K562 (cell line): ENCODE data around the gene ZNF48. TPM values are rescaled to one million over a fixed set of nuclear protein-coding genes. Genes with fewer than 3 reads are reported as not detected.
A peak's percentile ranks its signal among the peaks of the same experiment; 100 is the strongest.

ENCODE experiments used
- ATAC-seq: fragments of 200-7000 bp; cut with Tn5 transposase; 3 replicates; pipeline ENCODE4 v1.9.1; 2020; ENCODE audit warnings: moderate library complexity
- BruUV-seq: library from RNA; stranded (reverse); fragments of 400-500 nt; replicated peaks from 2 replicates; lab custom pipeline; 2021; lab: Mats Ljungman, UMichigan
- CTCF ChIA-PET: fragments of 300-600 bp; formaldehyde crosslinking; extraction: SDS; loops from one replicate; lab custom pipeline; 2021; ENCODE audit warnings: low intra/inter-chr PET ratio; lab: Yijun Ruan, JAX
- POLR2A ChIA-PET: fragments of 300-600, 350-650 bp; sonication (Branson Sonifier 250); formaldehyde crosslinking; extraction: SDS; loops from one replicate; lab custom pipeline; 2021; ENCODE audit warnings: antibody characterized with exemption, inconsistent platforms; lab: Yijun Ruan, JAX
- DNase-seq, 4 experiments: peaks; one replicate each; pipeline versions ENCODE4 v3.0.0 to v3.0.0-alpha.2; 2011 to 2018; ENCODE audit warnings: low spot score in 3 of 4, mixed read lengths in 3 of 4; ENCODE audit errors: extremely low read depth in 1 of 4
- FAIRE-seq: peaks from 2 replicates; lab custom pipeline; 2011; peaks lifted over from hg19 to GRCh38; lab: Jason Lieb, UNC
- H2AFZ ChIP-seq: 2 replicates; pipeline ENCODE4 v1.6.0; 2011; ENCODE audit warnings: low read depth, low read length, control low read depth, inconsistent platforms
- H3K27ac ChIP-seq: fragments of 200-600 bp; 3 replicates; pipeline ENCODE4 v1.8.0; 2011; ENCODE audit warnings: low read depth, mild to moderate bottlenecking, control low read depth, inconsistent platforms, low read length, moderate library complexity, mixed read lengths; ENCODE audit errors: extremely low read depth
- H3K27me3 ChIP-seq, 2 experiments: fragments of 300-600 bp in 1 of 2; 2 replicates in 1 of 2; 3 replicates in 1 of 2; pipeline versions ENCODE4 v1.6.0 to v1.8.0; 2011; ENCODE audit warnings: inconsistent platforms in 2 of 2, low read length in 2 of 2, mild to moderate bottlenecking in 1 of 2, mixed read lengths in 1 of 2, moderate library complexity in 1 of 2; ENCODE audit not compliant: control insufficient read depth in 2 of 2, insufficient read depth in 2 of 2
- H3K36me3 ChIP-seq: fragments of 300-600 bp; 3 replicates; pipeline ENCODE4 v1.8.0; 2011; ENCODE audit warnings: mild to moderate bottlenecking, low read length, inconsistent platforms; ENCODE audit not compliant: control insufficient read depth, insufficient read depth
- H3K4me1 ChIP-seq, 2 experiments: fragments of 200-600 bp in 1 of 2; replicated peaks in 1 of 2; 2 replicates in 1 of 2; 3 replicates in 1 of 2; pipeline versions ENCODE4 v1.5.1 to v1.8.0; 2011; ENCODE audit warnings: inconsistent platforms in 2 of 2, low read length in 2 of 2, mild to moderate bottlenecking in 1 of 2, mixed read lengths in 1 of 2, moderate library complexity in 1 of 2; ENCODE audit not compliant: control insufficient read depth in 2 of 2, insufficient read depth in 2 of 2
- H3K4me2 ChIP-seq: 2 replicates; pipeline ENCODE4 v1.6.1; 2011; ENCODE audit warnings: low read length, control low read depth, inconsistent platforms, mixed read lengths; ENCODE audit not compliant: insufficient read depth
- H3K4me3 ChIP-seq: fragments of 200-600 bp; sonication (generic), shearing (Covaris generic); 2 replicates; pipeline ENCODE4 v1.5.1; 2016; ENCODE audit warnings: control low read depth, inconsistent platforms
- H3K79me2 ChIP-seq: fragments of 200-600 bp; 3 replicates; pipeline ENCODE4 v1.8.0; 2011; ENCODE audit warnings: low read length, inconsistent platforms; ENCODE audit not compliant: control insufficient read depth, insufficient read depth
- H3K9ac ChIP-seq, 2 experiments: 2 replicates each; pipeline versions ENCODE4 v1.6.0 to v1.6.1; 2011; ENCODE audit warnings: low read depth in 2 of 2, low read length in 2 of 2, control low read depth in 1 of 2, inconsistent platforms in 1 of 2, mild to moderate bottlenecking in 1 of 2, mixed read lengths in 1 of 2; ENCODE audit not compliant: insufficient read depth in 1 of 2
- H3K9me1 ChIP-seq: one replicate; pipeline ENCODE4 v1.6.0; 2011; ENCODE audit warnings: inconsistent platforms, mild to moderate bottlenecking, low read length, moderate library complexity; ENCODE audit not compliant: control insufficient read depth, insufficient read depth
- H3K9me3 ChIP-seq: replicated peaks from 2 replicates; pipeline ENCODE4 v1.5.1; 2011; ENCODE audit warnings: low read depth, low read length, inconsistent platforms; ENCODE audit not compliant: control insufficient read depth, insufficient read depth
- H4K20me1 ChIP-seq: replicated peaks from 2 replicates; pipeline ENCODE4 v1.6.1; 2011; ENCODE audit warnings: low read length, inconsistent platforms, mixed read lengths; ENCODE audit not compliant: control insufficient read depth, insufficient read depth
- CBX1 ChIP-seq: sonication (generic); IDR thresholded peaks from 2 replicates; pipeline ENCODE4 v1.6.1; 2016; ENCODE audit warnings: antibody characterized with exemption, low read depth, mild to moderate bottlenecking
- CREM ChIP-seq: IDR thresholded peaks from 2 replicates; pipeline ENCODE4 v1.6.1; 2014; ENCODE audit warnings: antibody characterized with exemption, low read depth
- EGR1 ChIP-seq: fragments of 450-650 bp; conservative IDR thresholded peaks from 2 replicates; pipeline ENCODE4 v1.6.1; 2017; ENCODE audit warnings: mild to moderate bottlenecking
- ETV5 ChIP-seq: sonication (generic); formaldehyde crosslinking; IDR thresholded peaks from 2 replicates; pipeline ENCODE4 v1.4.0; 2020; ENCODE audit warnings: low read depth, mild to moderate bottlenecking, missing genetic modification reagents
- LEF1 ChIP-seq: fragments of 450-650 bp; IDR thresholded peaks from 2 replicates; pipeline ENCODE4 v1.6.1; 2016; ENCODE audit warnings: mild to moderate bottlenecking
- NFRKB ChIP-seq: fragments of 450-650 bp; IDR thresholded peaks from 2 replicates; pipeline ENCODE4 v1.6.1; 2016; ENCODE audit warnings: low read depth
- PRPF4 ChIP-seq: fragments of 200-400 bp; formaldehyde crosslinking; IDR thresholded peaks from one replicate; pipeline ENCODE4 v1.6.1; 2017; ENCODE audit warnings: low read length, low read depth, mild to moderate bottlenecking; ENCODE audit not compliant: insufficient read depth, poor library complexity, severe bottlenecking
- SMARCA4 ChIP-seq: fragments of 450-650 bp; IDR thresholded peaks from 2 replicates; pipeline ENCODE4 v1.6.1; 2016
- THAP7 ChIP-seq: fragments of 250-450 bp; sonication (Bioruptor Pico); IDR thresholded peaks from 2 replicates; pipeline ENCODE4 v1.5.0; 2021
- ZNF143 ChIP-seq: sonication (generic); formaldehyde crosslinking; IDR thresholded peaks from 2 replicates; pipeline ENCODE4 v1.9.0; 2022; ENCODE audit warnings: mild to moderate bottlenecking, missing genetic modification reagents
- WGBS: fragments of 100-300 bp; shearing (Covaris generic); methylation state at CpG from one replicate; pipeline ENCODE4 v1.1.6; 2016; ENCODE audit warnings: low coverage, mixed read lengths; ENCODE audit not compliant: insufficient coverage; ENCODE audit errors: missing lambda C conversion rate; 5-methylcytosine and 5-hydroxymethylcytosine counted together
- in situ Hi-C: fragments of 300-500 bp; cut with MboI; formaldehyde crosslinking; loops from 4 replicates; pipeline ENCODE4 v1.15.0; 2018; ENCODE audit warnings: inconsistent platforms, mixed read lengths
- intact Hi-C: fragments of 100-400 bp; cut with micrococcal nuclease; formaldehyde crosslinking; loops from 2 replicates; pipeline ENCODE4 v1.14.2; 2022
- polyA plus RNA-seq, 8 experiments: library from polyadenylated mRNA; depleted of rRNA in 4 of 8; stranded (reverse) in 5 of 8; unstranded in 3 of 8; fragments of >200 nt; fragmentation: Nextera tagmentation in 2 of 8; fragmentation: Illumina TruSeq in 1 of 8; extraction: Ambion mirVana in 2 of 8; extraction: Trizol in 1 of 8; gene quantifications; 2 replicates each; pipeline versions ENCODE4 v1.2.1 to v1.2.3, GENCODE V29; 2011 to 2014; ENCODE audit warnings: inconsistent platforms in 1 of 8, missing spikeins in 1 of 8
- total RNA-seq, 7 experiments: library from RNA; depleted of rRNA in 6 of 7; stranded (reverse); fragments of >200 nt in 6 of 7; fragmentation: Illumina TruSeq in 2 of 7; extraction: Trizol in 2 of 7; gene quantifications; 2 replicates each; pipeline versions ENCODE4 v1.2.1 to v1.2.3, GENCODE V29; 2011 to 2021; ENCODE audit warnings: low replicate concordance in 1 of 7
- TF ChIP-seq, protein P1 (sequence below): sonication (generic); formaldehyde crosslinking; IDR thresholded peaks from 2 replicates; pipeline ENCODE4 v1.8.0; 2022; ENCODE audit warnings: missing genetic modification reagents, mild to moderate bottlenecking, moderate library complexity, borderline replicate concordance

The ZNF48 gene
- total and polyA plus RNA-seq, 9 of the 15 experiments (the other 6 are each of a cell fraction or from before 2014, with no cell fraction given) = 0.38 to 11.6 (median 4.7) TPM

DNA sequence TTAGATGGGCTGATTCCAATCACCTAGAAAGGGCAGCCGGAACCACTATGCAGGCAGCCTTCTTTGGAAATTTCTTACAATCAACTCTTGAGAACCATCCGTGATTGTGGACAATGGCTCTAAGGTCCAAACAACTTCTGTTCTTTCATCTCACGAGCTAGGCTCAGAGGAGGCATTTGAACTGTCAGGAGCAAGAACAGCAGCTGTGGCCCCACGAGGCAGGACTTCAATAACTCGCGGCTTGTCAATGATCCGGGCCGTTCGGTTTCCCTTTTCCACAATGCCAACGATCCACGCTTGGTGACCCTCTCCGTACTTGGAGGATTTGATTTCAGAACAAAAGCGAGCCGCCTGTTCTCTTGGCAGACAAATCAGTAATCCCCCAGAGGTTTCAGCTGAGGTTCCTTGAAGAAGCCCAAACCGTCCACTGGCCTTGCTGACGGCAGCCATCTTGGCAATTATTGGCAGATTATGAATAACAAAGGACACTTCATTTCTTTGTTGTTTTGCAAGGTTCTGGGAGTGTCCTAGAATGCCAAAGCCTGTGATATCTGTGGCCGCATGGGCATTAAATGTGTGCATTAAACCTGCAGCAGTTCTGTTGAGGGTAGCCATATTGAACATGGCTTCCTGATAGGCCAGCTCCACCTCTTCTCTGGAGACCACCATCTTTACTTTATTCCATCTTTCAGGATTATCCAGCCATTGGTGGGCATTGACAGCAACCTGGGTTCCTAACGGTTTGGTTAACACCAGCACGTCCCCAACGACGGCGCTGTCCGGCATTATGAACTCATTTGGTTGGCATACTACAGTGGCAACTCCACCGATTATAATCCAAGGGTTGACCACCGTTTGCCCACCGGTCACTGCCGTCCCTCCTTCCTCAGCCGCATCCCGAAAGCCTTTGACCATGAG lies 49.3 kb downstream of the ZNF48 start (continued):
- TF ChIP-seq PRPF4 (no peak), EGR1 (no peak), NFRKB (peak; percentile 75), ZNF143 (CRISPR knock-in tag) (peak; percentile 9; the same call in 1 of the 2 replicates)
- TF ChIP-seq, protein P1, sequence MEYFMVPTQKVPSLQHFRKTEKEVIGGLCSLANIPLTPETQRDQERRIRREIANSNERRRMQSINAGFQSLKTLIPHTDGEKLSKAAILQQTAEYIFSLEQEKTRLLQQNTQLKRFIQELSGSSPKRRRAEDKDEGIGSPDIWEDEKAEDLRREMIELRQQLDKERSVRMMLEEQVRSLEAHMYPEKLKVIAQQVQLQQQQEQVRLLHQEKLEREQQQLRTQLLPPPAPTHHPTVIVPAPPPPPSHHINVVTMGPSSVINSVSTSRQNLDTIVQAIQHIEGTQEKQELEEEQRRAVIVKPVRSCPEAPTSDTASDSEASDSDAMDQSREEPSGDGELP (CRISPR knock-in tag) = peak; percentile 23; the same call in 1 of the 2 replicates

GRCh38 chr16:30445149-30445407 lies 49.9 kb downstream of the ZNF48 start:
- 0 out of 2 replicates have a peak, but pooled peaks cover 7% of the 10 kb centered on the region for H4K20me1 ChIP-seq
- no peaks in the 10 kb centered on the region for H3K9me1 ChIP-seq
- POLR2A ChIA-PET = interaction anchor here (0.5 to 2.7 kb wide), 14 partner anchors 9 to 215 kb away, joined by 3 to 16 read pairs (median 3); partner anchors contain the start of genes DCTPP1 and FBRS
- peak overlapping the region; percentile 96 for H3K27ac ChIP-seq
- H3K9me3 ChIP-seq = no peaks in the 10 kb centered on the region
- H3K27me3 ChIP-seq = no peaks in the 10 kb centered on the region
- H3K9ac ChIP-seq = peak overlapping the region; percentile 93 to 97
- peak; percentile 61 for FAIRE-seq
- H3K4me3 ChIP-seq = peak overlapping the region; percentile 82
- H3K36me3 ChIP-seq = peaks cover 23% of the 10 kb centered on the region
- DNase-seq = no peak
- peaks cover 33% of the 10 kb centered on the region for H3K79me2 ChIP-seq
- CTCF ChIA-PET = interaction anchor here (1.0 kb wide), 1 partner anchor 184 kb away, joined by 3 read pairs; no protein-coding TSS in a partner anchor
- intact Hi-C loops = loop anchor here (1.0 to 2.0 kb wide), 2 partner anchors 15 to 82 kb away; partner anchors contain the start of genes DCTPP1 and ZNF768
- in situ Hi-C loops = no loop called here
- WGBS = 0% methylated on average over 11 of the region's 11 CpGs
- H3K4me1 ChIP-seq = peaks cover 6 to 13% of the 10 kb centered on the region in 2 experiments; a peak in 3 of 5 replicates
- peak overlapping the region; percentile 100 for H3K4me2 ChIP-seq
- no peak for ATAC-seq
- BruUV-seq = no TSS peak
- peak overlapping the region; percentile 65 for H2AFZ ChIP-seq
- TF ChIP-seq CREM (no peak), SMARCA4 (no peak), LEF1 (no peak), CBX1 (no peak), ETV5 (CRISPR knock-in tag) (0 out of 2 replicates have a peak, but pooled peaks have one; percentile 2), THAP7 (no peak)
